NCI-H1105 (cell line): ENCODE results near the gene CCDC73.
A peak's percentile ranks its signal among the peaks of the same experiment; 100 is the strongest.

Experiments used
- DNase-seq: peaks from one replicate; lab custom pipeline; 2025; lab: John Stamatoyannopoulos, UW

CCDC73 gene

DNA sequence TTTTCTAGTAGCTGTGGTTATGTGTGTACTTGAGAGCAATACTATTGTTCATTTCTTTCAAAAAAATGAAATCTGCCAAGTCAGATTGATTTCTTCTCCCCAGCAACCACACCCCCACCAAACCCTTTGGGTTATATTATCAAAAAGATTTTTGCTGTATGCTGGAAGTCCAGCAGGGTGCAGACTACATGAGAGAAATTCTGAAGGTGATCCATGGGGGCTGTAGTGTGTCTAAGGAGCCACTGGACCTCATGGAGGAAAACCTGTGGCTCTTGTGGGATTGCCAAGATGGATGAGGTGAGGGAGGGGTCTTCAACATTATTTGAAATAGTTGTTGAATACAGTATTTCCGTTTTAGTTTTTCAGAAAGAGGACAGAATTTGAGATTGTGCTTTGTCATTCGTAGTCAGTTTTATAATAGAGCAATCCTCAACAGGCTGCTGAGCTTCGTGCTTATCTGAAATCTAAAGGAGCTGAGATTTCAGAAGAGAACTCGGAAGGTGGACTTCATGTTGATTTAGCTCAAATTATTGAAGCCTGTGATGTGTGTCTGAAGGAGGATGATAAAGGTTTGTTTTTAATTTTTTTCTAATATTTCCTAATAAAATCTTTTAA lies 207.8 kb downstream of the CCDC73 start:
- DNase-seq: no peak

DNA sequence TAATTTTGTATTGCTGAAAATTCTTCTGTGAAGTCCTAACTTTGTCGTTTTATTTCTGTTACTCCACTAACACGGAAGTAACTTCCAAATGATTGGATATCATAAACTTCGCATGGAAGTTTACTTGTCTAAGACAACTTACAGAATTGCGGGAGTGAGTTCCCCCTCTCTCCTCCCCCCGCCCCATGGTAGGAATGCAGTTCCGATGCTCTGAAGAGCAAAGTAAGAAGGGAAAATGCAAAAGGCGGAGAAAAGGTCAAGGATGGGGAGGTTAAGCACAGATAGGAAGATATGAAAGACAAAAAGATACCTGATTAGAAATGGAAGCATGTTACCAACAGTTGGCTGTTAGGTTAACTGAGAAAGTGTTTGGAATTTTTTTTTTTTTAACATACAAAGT lies 209.5 kb downstream of the CCDC73 start:
- DNase-seq: no peak

DNA sequence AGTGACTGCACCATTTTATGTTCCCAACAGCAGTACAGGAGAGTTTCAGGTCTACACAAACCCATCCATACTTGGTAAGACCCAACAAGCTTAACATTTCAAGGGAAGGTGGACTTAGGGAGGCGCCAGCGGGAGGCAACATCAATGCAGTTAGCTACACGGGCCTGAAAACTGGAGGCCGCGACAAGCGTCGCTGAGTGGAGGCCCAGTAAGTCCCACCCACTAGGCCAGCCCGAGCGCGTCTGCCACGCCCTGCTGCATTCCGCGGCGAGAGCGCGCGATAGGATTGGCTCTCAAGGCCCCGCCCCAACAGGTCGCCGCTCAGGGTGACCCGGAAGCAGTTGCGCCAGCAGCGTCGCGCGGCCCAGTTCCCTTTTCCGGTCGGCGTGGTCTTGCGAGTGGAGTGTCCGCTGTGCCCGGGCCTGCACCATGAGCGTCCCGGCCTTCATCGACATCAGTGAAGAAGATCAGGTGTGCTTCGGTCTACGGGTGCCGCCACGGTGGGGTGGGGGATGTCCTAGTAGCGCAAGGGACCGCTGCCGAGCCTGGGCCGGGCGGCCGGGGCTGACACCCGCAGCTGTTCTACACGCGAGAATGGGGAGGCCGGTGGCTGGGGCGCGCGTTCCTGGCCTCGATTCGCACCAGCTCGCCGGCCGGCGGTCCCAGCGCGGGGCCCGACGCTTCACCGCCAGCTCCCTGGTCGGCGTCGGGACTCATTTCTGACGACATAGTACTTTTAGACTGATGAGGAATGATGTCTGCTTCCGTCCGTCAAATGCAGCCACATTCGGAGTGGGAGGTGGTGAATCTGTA lies 210.8 kb downstream of the CCDC73 start, which contains the start of gene EIF3M:
Gene EIF3M (plus strand): TSS at position 373 of the 813 bp plus-strand sequence. CDS start 57 bp downstream, at position 430.
- peak; percentile 95 for DNase-seq

DNA sequence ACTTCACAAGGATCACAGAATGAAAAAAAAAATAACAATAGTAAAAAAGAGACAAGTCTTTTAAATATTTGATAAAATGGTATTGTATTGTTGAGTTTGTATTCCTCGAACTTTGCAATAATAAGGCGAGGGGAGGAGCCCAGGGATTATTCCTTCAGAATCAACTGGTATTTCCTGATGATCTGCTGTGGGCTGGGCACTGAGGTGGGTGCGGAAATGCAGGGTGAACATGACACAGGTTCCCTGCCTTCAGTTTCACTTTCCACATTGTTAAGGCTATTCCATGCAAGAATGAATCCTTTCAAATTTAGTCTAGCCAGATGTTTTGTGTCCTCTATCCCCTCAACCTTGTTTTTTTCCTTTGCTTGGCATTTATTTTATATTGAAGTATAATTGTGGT lies 212.9 kb downstream of the CCDC73 start:
- no peak for DNase-seq

DNA sequence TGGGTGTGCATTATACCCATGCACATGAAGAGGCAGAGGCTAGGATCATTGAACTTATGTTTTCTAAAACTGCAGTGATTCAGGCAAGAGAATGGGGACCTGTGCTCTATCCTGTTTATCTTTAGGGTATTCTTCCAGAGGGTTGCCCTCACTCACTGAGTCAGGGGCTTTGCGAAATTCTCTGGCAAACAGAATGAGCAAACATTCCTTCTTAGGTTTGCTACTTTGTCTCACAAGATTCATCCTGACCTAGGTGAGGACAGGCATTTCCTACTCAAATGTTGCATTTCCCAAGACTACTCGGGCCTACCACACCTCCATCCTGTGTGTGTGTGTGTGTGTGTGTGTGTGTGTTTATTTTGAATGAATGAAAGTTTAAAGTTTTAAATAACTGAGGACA lies 213.5 kb downstream of the CCDC73 start:
- no peak for DNase-seq

DNA sequence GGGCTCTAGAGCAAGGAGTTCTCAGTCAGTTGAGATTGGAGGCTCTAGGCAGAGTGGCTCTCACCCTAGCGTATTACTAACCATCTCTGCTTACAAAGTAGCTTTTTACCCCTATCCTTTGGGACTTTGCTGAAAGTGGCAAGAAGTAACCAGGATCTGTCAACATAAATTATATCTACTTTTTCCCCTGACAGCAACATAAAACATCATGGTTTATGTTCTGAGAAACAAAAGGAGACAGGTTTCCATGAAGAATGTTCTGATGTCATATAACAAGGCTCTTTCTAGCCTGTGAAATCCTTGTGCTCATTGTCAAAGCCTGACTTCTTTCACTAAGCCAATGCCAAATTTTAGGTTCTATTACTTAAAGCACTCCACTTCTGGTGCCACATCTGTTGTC lies 218.0 kb downstream of the CCDC73 start:
- no peak for DNase-seq

DNA sequence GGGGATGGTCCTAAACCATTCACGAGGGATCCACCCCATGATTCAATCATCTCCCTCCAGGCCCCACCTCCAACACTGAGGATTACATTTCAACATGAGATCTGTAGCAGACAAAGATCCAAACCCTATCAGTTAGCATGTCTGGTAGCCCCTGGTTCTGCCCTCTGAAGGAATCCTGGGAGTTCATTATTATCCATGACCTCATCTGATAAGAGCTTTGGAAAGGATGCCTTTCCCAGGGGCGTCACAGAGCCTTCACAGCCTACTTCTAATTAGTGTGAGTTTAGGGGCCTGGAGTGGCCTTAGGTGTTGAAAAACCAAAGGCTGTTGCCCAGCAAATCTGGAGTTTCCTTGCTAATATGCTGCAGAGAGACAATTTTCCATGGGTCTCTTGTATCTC lies 219.4 kb downstream of the CCDC73 start:
- no peak for DNase-seq

DNA sequence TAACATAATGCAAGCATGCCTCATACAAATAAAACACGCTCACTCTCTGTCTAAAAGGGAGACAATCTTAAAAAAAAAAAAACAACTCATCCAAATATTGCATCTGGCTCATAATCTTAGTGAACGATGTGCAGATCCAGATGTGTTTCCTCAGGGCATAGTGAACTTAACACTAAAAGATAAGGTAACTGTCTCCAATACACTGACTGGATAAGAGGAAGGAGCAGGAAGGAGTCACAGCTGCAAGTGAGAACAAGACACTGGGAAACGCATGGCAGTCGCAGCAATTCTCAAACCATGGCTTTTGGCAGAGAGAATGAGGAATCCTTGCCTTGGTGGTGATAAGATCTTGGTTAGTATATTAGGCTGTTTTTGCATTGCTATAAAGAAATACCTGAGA lies 220.0 kb downstream of the CCDC73 start:
- no peak for DNase-seq

DNA sequence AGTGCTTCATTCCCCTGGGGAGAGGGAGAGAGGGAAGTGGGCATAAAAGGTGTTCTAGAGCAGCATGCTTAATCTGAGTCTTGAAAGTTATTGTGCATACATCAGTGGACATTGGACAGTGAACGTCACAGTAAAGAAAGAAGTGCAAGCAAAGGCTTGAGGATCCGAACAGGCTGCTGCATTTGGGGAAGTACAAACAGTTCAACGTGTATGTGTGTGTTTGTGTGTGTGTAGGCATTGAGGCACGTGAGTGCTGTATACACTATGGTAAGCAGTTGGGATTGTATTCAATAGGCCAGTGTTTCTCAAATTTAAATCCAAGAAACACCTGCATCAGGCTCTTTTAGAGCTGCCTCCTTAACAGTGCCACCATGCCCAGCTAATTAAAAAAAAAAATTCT lies 221.2 kb downstream of the CCDC73 start:
- no peak for DNase-seq

DNA sequence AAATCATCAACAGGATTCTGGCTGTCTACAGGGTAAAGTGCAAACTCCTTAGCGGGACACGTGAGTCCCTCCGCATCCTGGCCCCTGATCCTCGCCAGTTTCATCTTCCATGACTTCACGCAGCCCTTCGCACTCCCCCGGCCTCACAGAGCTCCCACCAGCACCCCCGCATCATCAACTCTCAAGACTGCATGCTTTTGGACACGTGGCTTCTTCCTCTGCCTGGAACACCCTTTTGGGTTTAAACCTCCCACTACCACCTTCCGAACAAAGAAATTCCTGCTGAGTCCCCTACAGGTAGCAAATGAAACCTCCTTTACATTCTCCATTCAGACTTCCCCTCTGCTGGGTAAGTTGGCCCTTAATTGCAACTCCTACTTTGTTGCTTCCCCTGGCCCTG lies 223.4 kb downstream of the CCDC73 start:
- no peak for DNase-seq

DNA sequence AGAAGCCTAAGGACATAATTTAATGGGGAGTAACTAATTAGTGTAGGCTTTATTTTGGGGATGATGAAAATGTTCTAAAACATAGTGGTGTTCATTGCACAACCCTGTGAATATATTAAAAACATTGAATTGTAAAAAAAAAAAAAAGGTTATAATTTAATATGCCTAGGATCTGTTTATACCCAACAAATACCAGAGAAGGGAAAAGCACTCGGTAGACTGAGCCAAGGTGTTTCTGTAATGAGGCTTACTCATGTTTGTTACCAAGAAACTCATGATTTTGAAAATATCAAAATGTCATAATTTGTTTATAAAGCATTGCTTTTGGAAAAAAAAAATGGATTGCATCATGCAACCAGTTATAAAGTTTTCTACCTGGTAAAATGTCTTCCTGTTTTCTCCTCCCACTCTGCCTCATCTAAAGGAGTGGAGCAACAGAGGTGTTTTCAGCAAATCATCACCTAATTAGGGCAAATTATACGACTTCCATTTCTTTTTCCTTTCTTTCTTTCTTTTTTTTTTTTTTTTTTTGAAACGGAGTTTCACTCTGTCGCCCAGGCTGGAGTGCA lies 225.1 kb downstream of the CCDC73 start:
- DNase-seq: no peak

DNA sequence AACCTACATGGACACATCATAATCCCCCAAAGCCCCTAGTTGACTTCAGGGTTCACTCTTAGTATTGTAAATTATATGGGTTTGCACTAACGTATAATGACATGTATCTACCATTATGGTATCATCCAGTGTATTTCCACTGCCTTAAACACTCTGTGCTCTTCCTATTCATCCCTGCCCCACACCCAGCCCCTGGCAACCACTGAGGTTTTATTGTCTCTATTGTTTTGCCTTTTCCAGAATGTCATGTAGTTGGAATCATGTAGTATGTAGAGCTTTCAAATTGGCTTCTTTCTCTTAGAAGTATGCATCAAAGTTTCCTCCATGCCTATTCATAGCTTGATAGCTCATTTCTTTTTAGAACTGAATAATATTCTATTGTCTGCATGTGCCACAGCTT lies 227.3 kb downstream of the CCDC73 start:
- DNase-seq: no peak

DNA sequence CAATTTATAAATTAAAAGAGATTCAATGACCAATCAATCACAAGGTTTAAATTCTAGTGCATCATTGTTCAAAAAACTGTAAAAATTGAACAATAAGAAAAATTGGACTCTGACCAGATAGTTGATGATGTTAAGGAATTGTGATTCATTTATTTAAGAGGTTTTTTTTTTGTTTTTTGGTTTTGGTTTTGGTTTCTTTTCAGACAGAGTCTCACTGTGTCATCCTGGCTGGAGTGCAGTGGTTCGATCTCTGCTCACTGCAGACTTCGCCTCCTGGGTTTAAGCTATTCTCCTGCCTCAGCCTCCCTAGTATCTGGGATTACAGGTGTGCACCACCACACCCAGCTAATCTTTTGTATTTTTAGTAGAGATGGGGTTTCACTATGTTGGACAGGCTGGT lies 227.9 kb downstream of the CCDC73 start:
- no peak for DNase-seq

DNA sequence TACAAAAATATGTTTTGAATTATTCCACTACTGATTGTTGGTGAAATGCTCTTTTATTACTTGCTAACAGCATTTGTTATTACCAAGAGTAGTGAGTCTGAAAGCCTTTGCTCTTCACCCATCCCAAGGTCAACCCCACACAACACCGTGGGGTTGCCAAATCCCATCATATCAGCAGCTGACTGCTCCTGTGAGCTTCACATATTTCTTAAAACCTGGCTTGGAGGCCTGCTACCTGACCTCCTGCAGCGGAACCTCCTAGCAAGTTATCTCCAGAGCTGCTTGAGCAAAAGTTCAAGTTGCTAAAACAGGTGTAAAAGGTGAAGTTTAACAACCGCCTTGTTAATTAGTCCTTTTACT lies 230.9 kb downstream of the CCDC73 start:
- DNase-seq: no peak

DNA sequence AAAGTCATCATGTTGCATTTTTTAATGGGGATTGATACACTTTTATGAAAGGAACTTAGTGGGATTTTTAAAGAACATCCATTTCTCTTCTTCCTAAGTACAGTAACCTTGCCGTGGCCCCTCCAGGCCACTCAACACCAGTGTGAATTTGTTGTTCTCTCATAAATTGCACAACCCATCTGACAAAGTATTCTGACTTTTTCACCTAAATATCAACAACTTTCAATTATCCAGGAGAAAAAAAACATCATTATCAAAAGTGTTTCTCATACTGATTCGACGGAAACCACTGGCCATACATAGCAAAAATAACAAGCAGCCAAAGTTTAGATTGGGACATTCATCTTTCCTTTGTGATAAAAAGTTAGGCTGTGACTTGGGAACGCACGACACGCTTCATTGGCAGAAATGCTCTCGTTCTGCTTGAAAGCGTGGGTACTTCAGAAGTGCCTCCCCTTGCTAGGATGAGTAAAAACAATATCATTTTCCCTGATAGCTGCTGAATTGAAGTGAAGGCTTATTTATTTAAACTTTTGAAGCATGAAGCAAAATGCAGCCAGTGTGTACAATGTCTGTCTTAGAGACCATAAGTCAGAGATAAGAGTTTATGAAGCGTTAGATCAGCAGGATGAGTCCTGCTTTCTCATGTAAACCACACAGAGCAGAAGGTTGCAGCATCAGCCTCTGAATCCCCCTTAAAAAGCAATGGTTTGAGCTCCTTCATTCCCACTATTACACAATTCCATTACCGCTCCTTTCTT lies 231.4 kb downstream of the CCDC73 start:
- no peak for DNase-seq

DNA sequence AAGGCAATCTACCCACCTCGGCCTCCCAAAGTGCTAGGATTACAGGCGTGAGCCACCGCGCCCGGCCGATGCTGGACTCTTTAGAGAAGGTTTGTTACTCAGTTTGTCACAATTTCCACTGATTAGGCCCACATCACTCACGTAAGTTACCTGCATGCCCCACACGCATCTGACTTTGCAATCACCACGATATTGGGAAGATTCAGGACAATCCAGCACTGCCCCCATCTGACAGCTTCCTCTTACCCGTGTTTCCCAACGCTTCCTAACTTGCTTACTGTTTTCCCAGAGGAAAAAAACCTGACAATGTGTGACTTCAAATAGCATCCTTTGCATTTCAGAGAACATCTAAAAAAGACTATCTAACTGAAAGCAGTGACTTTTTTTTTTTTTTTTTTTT lies 232.6 kb downstream of the CCDC73 start:
- DNase-seq: no peak

DNA sequence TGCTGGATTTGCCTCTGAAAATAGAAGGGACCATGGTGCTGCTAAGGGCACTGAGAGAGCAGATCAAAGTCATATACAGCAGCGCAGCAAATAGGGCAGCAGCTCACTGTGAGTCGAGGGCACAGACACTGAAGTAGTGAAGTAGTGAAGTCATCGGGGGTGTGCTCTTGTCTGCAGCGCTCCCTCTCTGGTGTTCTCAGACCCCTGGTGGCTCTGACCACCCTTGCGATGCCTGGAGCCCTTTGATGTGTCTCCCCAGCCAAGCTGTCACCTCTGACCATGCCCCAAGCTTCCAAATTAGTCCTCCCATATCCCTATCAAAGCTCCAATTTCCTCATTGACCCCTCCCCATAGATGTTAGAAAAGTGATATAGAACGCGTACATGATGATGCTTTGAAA lies 238.6 kb downstream of the CCDC73 start:
- no peak for DNase-seq

DNA sequence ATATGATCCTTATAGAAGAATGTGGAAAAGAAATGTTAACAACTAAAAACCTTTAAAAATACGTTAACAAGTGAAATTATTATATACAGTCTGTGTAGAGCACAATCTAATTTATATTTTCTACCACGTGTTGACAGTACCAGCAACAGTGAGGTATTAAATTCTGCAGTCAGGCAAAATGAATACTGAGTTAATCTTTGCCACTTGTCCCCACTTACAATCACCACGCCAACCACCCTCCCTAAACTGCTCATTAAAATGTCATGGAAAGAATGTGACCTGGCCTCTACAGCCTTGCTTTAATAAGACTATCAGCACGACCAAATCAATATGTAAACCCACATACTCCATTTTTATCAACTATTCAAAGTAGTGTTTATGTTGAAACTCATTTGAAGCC lies 239.4 kb downstream of the CCDC73 start:
- DNase-seq: no peak
